Measurements from ENCODE around the gene NFILZ. TPM values are rescaled to one million over a fixed set of nuclear protein-coding genes. Genes with fewer than 3 reads are reported as not detected.

NFILZ gene
- total and polyA plus RNA-seq, 2 of the 8 experiments (the other 6 are each of a cell fraction or from before 2014, with no cell fraction given) = not detected

GRCh38 chr19:8615813-8616596 is 14.4 kb upstream of the NFILZ start:
- no peak overlapping the region for H3K23ac ChIP-seq (ENCODE audit: insufficient read length)
- ChIA-PET CTCF (ENCODE audit: partially characterized antibody) (interaction anchor here (0.6 to 6.0 kb wide), 16 partner anchors 9 to 431 kb away, joined by 3 to 26 read pairs (median 5); partner anchors contain the start of gene NFILZ), POLR2A (ENCODE audit: partially characterized antibody) (interaction anchor here (2.0 to 2.9 kb wide), 2 partner anchors 13 to 23 kb away, joined by 8 to 15 read pairs; no protein-coding TSS in a partner anchor)
- no peaks in the 10 kb centered on the region for H4K20me1 ChIP-seq (replicated peaks in 1 of 2; ENCODE audit: control insufficient read depth in 1 of 2, insufficient read depth in 2 of 2, low read length in 2 of 2)
- H2AK5ac ChIP-seq (ENCODE audit: low read depth, low read length) = no peak overlapping the region
- H3K4me3 ChIP-seq (ENCODE audit: extremely low read depth in 1 of 4, insufficient read depth in 2 of 4, low read depth in 3 of 4, low read length in 4 of 4) = no peak overlapping the region
- no peaks in the 10 kb centered on the region for H3K36me3 ChIP-seq (ENCODE audit: control insufficient read depth in 2 of 4, insufficient read depth in 4 of 4, low read length in 3 of 4)
- DNase-seq (ENCODE audit: low read depth in 1 of 2, low spot score in 2 of 2) = peak in 1 of 2 experiments; percentile 87
- no peaks in the 10 kb centered on the region for H3K9me3 ChIP-seq (ENCODE audit: insufficient read depth in 2 of 2, low read depth in 1 of 2, low read length in 1 of 2)
- no peak overlapping the region for H3K56ac ChIP-seq (replicated peaks; ENCODE audit: insufficient read length, low read depth, low read length)
- FAIRE-seq = peak; percentile 87
- TF ChIP-seq NRF1 (IDR thresholded peaks at IDR 0.05; ENCODE audit: low read depth, low read length) = no peak
- no peak for TF ChIP-seq JUN (IDR thresholded peaks at IDR 0.05; ENCODE audit: low read depth, low read length)
- no peak for TF ChIP-seq ZNF274 (IDR thresholded peaks at IDR 0.05; ENCODE audit: borderline replicate concordance, extremely low read depth, low read length)
- TF ChIP-seq TBP (IDR thresholded peaks at IDR 0.05; ENCODE audit: low read depth, low read length) = peak; percentile 59; the same call in 1 of the 2 replicates
- TF ChIP-seq CTCF (IDR thresholded peaks at IDR 0.05; ENCODE audit: control extremely low read depth in 1 of 3, insufficient read depth in 1 of 3, low read depth in 1 of 3, low read length in 3 of 3) = peak; percentile 86 to 93 (median 90)
- TF ChIP-seq KDM1A (IDR thresholded peaks at IDR 0.05; ENCODE audit: borderline replicate concordance, low read length) = peak; percentile 16; the same call in 1 of the 2 replicates
- TF ChIP-seq RAD21 (IDR thresholded peaks at IDR 0.05 in 1 of 2, conservative IDR thresholded peaks at IDR 0.05 in 1 of 2; ENCODE audit: low read depth in 2 of 2, low read length in 2 of 2) = peak; percentile 69 to 79
- no peak overlapping the region for H3K4me2 ChIP-seq (ENCODE audit: insufficient read depth in 1 of 2, low read depth in 2 of 2, low read length in 2 of 2)
- no peak overlapping the region for H2BK12ac ChIP-seq (ENCODE audit: low read depth, low read length)
- H3K23me2 ChIP-seq (ENCODE audit: low read depth, low read length) = no peaks in the 10 kb centered on the region; the same call in 1 of the 2 replicates
- no peak overlapping the region for H2BK5ac ChIP-seq (ENCODE audit: low read depth, low read length)
- no peaks in the 10 kb centered on the region for H3K79me2 ChIP-seq (ENCODE audit: control insufficient read depth in 1 of 2, insufficient read depth in 2 of 2, low read length in 2 of 2)
- H4K91ac ChIP-seq (replicated peaks; ENCODE audit: insufficient read length, low read length) = no peak overlapping the region
- H2AFZ ChIP-seq (ENCODE audit: low read length) = no peak overlapping the region
- no peak overlapping the region for H3K4ac ChIP-seq (replicated peaks; ENCODE audit: insufficient read length, low read depth, low read length)
- H4K5ac ChIP-seq (ENCODE audit: insufficient read length, low read depth, low read length) = no peak overlapping the region
- no peak overlapping the region for H3K9ac ChIP-seq (replicated peaks in 1 of 4; ENCODE audit: extremely low read depth in 1 of 4, low read depth in 3 of 4, low read length in 3 of 4)
- no peak overlapping the region for H3K27ac ChIP-seq (ENCODE audit: low read depth, low read length)
- no peak overlapping the region for H3K14ac ChIP-seq (ENCODE audit: insufficient read length)
- H4K8ac ChIP-seq (ENCODE audit: extremely low read depth, insufficient read depth, low read length) = no peak overlapping the region
- peaks cover 2 to 8% (median 5%) of the 10 kb centered on the region in 4 experiments; a peak in 5 of 7 replicates for H3K4me1 ChIP-seq (replicated peaks in 1 of 4; ENCODE audit: control insufficient read depth in 3 of 4, insufficient read depth in 4 of 4, low read length in 3 of 4)
- H2BK15ac ChIP-seq (ENCODE audit: low read length) = no peak overlapping the region
- H3K18ac ChIP-seq (ENCODE audit: extremely low read depth, low read length) = no peak overlapping the region; the same call in none of the 2 replicates
- H3K27me3 ChIP-seq (replicated peaks in 1 of 4; ENCODE audit: control insufficient read depth in 3 of 4, extremely low read depth in 1 of 4, insufficient read depth in 3 of 4, low read length in 3 of 4) = no peaks in the 10 kb centered on the region
- H3K79me1 ChIP-seq (ENCODE audit: low read depth, low read length) = no peaks in the 10 kb centered on the region
- WGBS, 2 experiments (ENCODE audit: extremely low coverage in 1 of 2, insufficient coverage in 1 of 2, insufficient read length in 1 of 2, insufficient replicate concordance in 2 of 2, low coverage in 1 of 2, low lambda C conversion rate in 2 of 2, missing lambda C conversion rate in 1 of 2) = 63% methylated on average over 16 of the region's 23 CpGs; no CpG with 5 or more reads in 1 of the 2 experiments
- no peak overlapping the region for H2BK20ac ChIP-seq (ENCODE audit: low read length)
- H2BK120ac ChIP-seq (replicated peaks; ENCODE audit: low read depth, low read length) = no peak overlapping the region

All from H1 (cell line).